Peyer's patch (tissue), 4 donors: Measurements from ENCODE around the gene SYCN.

Source experiments
- CTCF ChIP-seq, 6 experiments: fragments of 450-650 bp in 4 of 6; fragments of 200-600 bp in 2 of 6; sonication (generic) in 1 of 6; IDR thresholded peaks; one replicate each; pipeline ENCODE4 v1.5.1; 2017 to 2019; ENCODE audit warnings: antibody characterized with exemption in 6 of 6, mild to moderate bottlenecking in 3 of 6, moderate library complexity in 1 of 6
- POLR2A ChIP-seq, 2 donors: fragments of 450-650 bp; IDR thresholded peaks; one replicate each; pipeline ENCODE4 v1.5.1; 2017; ENCODE audit warnings: antibody characterized with exemption in 2 of 2, mild to moderate bottlenecking in 2 of 2, moderate library complexity in 2 of 2

GRCh38 chr19:39174142-39174541 is 29.9 kb downstream of the SYCN start:
- TF ChIP-seq POLR2A (IDR thresholded peaks at IDR 0.05) (no peak), CTCF (IDR thresholded peaks at IDR 0.05) (no peak)
